Mammary epithelial cell (primary cell): ENCODE data around the gene CACNA1E.
"Not testable (repeated sequence)": the region's sequence is repeated elsewhere in the genome, so short reads cannot be mapped to it uniquely, and the experiment has no call there.

Experiments
- CTCF ChIP-seq, 2 donors: IDR thresholded peaks in 1 of 2; conservative IDR thresholded peaks in 1 of 2; 2 replicates each; pipeline ENCODE4 v1.5.1; 2011 to 2012; ENCODE audit warnings: inconsistent platforms in 2 of 2, low read length in 2 of 2, mild to moderate bottlenecking in 2 of 2, control low read depth in 1 of 2, low read depth in 1 of 2; ENCODE audit not compliant: insufficient read depth in 1 of 2; ENCODE audit errors: extremely low read depth in 1 of 2
- EZH2 ChIP-seq: IDR thresholded peaks from 2 replicates; pipeline ENCODE4 v1.6.1; 2012; ENCODE audit warnings: low read length, inconsistent platforms, borderline replicate concordance

GRCh38 chr1:181832173-181832880, 349.0 kb downstream of the CACNA1E start:
- not testable (repeated sequence) for TF ChIP-seq CTCF (conservative IDR thresholded peaks at IDR 0.05 in 1 of 2, IDR thresholded peaks at IDR 0.05 in 1 of 2; ENCODE audit: extremely low read depth in 1 of 2, insufficient read depth in 1 of 2, low read depth in 1 of 2, low read length in 2 of 2); EZH2
